Stimulated activated CD8-positive, alpha-beta memory T cell treated with anti-CD3 and anti-CD28 coated beads, Interleukin-7, amount 100 ng/mL, for 4 hours (primary cell): ENCODE measurements around the gene RAP2A.

Source experiments
- DNase-seq, 2 donors: peaks; one replicate each; pipeline ENCODE4 v3.0.0-alpha.2; 2020; ENCODE audit warnings: low read depth in 2 of 2

RAP2A gene

GRCh38 chr13:97433727-97434396, at the start of gene RAP2A:
Gene RAP2A, plus strand, starts transcription at chr13:97434169. Its CDS starts 302 bp downstream, at chr13:97434471.
- peak; percentile 85 to 90 for DNase-seq

GRCh38 chr13:97384371-97384770, 49.6 kb upstream of the RAP2A start:
- no peak for DNase-seq

GRCh38 chr13:97385146-97385545, 48.8 kb upstream of the RAP2A start:
- DNase-seq = no peak

GRCh38 chr13:97385854-97386253, 48.1 kb upstream of the RAP2A start:
- DNase-seq = no peak

- DNase-seq = no peak
Measured at GRCh38 chr13:97386801-97387484, 47.0 kb upstream of the RAP2A start.

- no peak for DNase-seq
Measured at GRCh38 chr13:97387485-97387839, 46.5 kb upstream of the RAP2A start.

GRCh38 chr13:97387890-97388289, 46.1 kb upstream of the RAP2A start:
- no peak for DNase-seq

GRCh38 chr13:97388373-97388772, 45.6 kb upstream of the RAP2A start:
- DNase-seq = no peak

- no peak for DNase-seq
Measured at GRCh38 chr13:97390941-97391600, 42.9 kb upstream of the RAP2A start.

GRCh38 chr13:97392020-97392419, 41.9 kb upstream of the RAP2A start:
- DNase-seq = no peak

- no peak for DNase-seq
Measured at GRCh38 chr13:97394542-97394941, 39.4 kb upstream of the RAP2A start.

- DNase-seq = no peak
Measured at GRCh38 chr13:97395447-97396136, 38.4 kb upstream of the RAP2A start.

GRCh38 chr13:97397267-97397666, 36.7 kb upstream of the RAP2A start:
- DNase-seq = no peak

- DNase-seq = no peak
Measured at GRCh38 chr13:97401421-97401820, 32.5 kb upstream of the RAP2A start.

- no peak for DNase-seq
Measured at GRCh38 chr13:97403893-97404750, 29.8 kb upstream of the RAP2A start.

GRCh38 chr13:97407540-97407939, 26.4 kb upstream of the RAP2A start:
- no peak for DNase-seq

- DNase-seq = no peak
Measured at GRCh38 chr13:97408938-97409337, 25.0 kb upstream of the RAP2A start.

- no peak for DNase-seq
Measured at GRCh38 chr13:97411984-97412383, 22.0 kb upstream of the RAP2A start.

GRCh38 chr13:97413694-97414093, 20.3 kb upstream of the RAP2A start:
- DNase-seq = no peak

- no peak for DNase-seq
Measured at GRCh38 chr13:97414392-97414791, 19.6 kb upstream of the RAP2A start.

- no peak for DNase-seq
Measured at GRCh38 chr13:97417698-97418097, 16.3 kb upstream of the RAP2A start.
